Spinal cord (tissue), 10 donors: Measurements from ENCODE around the gene TIE1. TPM values are rescaled to one million over a fixed set of nuclear protein-coding genes. Genes with fewer than 3 reads are reported as not detected.

ENCODE experiments used
- DNase-seq, 6 donors: peaks; one replicate each; pipeline versions ENCODE4 v3.0.0 to v3.0.0-alpha.2; 2013 to 2015; ENCODE audit warnings: low spot score in 6 of 6, low read depth in 4 of 6
- H3K27ac ChIP-seq: one replicate; pipeline ENCODE4 v1.5.1; 2013; ENCODE audit warnings: low read depth, low read length, control low read depth
- H3K27me3 ChIP-seq: one replicate; pipeline ENCODE4 v1.6.1; 2013; ENCODE audit warnings: low read length; ENCODE audit not compliant: control insufficient read depth, insufficient read depth
- H3K36me3 ChIP-seq: one replicate; pipeline ENCODE4 v1.6.1; 2013; ENCODE audit warnings: low read length; ENCODE audit not compliant: control insufficient read depth, insufficient read depth
- H3K4me1 ChIP-seq: one replicate; pipeline ENCODE4 v1.6.1; 2013; ENCODE audit warnings: low read length; ENCODE audit not compliant: control insufficient read depth, insufficient read depth
- H3K4me3 ChIP-seq: one replicate; pipeline ENCODE4 v1.5.1; 2013; ENCODE audit warnings: low read depth, low read length, control low read depth
- H3K9me3 ChIP-seq: one replicate; pipeline ENCODE4 v1.6.1; 2013; ENCODE audit warnings: low read length; ENCODE audit not compliant: control insufficient read depth, insufficient read depth
- WGBS: methylation state at CpG from one replicate; pipeline ENCODE4 v1.1.5; 2013; ENCODE audit warnings: missing lambda C conversion rate; ENCODE audit not compliant: insufficient coverage; 5-methylcytosine and 5-hydroxymethylcytosine counted together
- polyA plus RNA-seq, 2 donors: library from polyadenylated mRNA; unstranded; fragments of 120-200 nt; gene quantifications; one replicate each; pipeline ENCODE4 v1.2.1, GENCODE V29; 2013; ENCODE audit not compliant: insufficient read length in 2 of 2
- total RNA-seq, 2 donors: library from RNA; depleted of rRNA in 1 of 2; stranded (reverse); fragments of 120-200 nt in 1 of 2; fragments of >200 nt in 1 of 2; gene quantifications; one replicate each; pipeline versions ENCODE4 v1.2.3 to v1.2.4, GENCODE V29; 2013 to 2014
- donor health status: healthy.

TIE1 gene
- total and polyA plus RNA-seq, 4 donors: 16.3 to 32.3 (median 26.0) TPM

- WGBS: 83% methylated on average over 4 of the region's 5 CpGs
- Histone ChIP-seq H3K4me3 (no peak overlapping the region), H3K27ac (no peak overlapping the region), H3K4me1 (peaks cover 15% of the 10 kb centered on the region), H3K9me3 (no peaks in the 10 kb centered on the region), H3K36me3 (no peaks in the 10 kb centered on the region), H3K27me3 (peaks cover 4% of the 10 kb centered on the region)
- DNase-seq: no peak
Measured at GRCh38 chr1:43346636-43347035, 45.9 kb downstream of the TIE1 start.

- H3K27ac ChIP-seq: peak overlapping the region; percentile 64
- WGBS: 14% methylated on average over 22 of the region's 22 CpGs
- no peak for DNase-seq
- H3K9me3 ChIP-seq: no peaks in the 10 kb centered on the region
- peaks cover 4% of the 10 kb centered on the region for H3K27me3 ChIP-seq
- H3K4me3 ChIP-seq: peak overlapping the region; percentile 57
- H3K36me3 ChIP-seq: no peaks in the 10 kb centered on the region
- peaks cover 15% of the 10 kb centered on the region for H3K4me1 ChIP-seq
Measured at GRCh38 chr1:43348343-43348808, 47.6 kb downstream of the TIE1 start.

DNA sequence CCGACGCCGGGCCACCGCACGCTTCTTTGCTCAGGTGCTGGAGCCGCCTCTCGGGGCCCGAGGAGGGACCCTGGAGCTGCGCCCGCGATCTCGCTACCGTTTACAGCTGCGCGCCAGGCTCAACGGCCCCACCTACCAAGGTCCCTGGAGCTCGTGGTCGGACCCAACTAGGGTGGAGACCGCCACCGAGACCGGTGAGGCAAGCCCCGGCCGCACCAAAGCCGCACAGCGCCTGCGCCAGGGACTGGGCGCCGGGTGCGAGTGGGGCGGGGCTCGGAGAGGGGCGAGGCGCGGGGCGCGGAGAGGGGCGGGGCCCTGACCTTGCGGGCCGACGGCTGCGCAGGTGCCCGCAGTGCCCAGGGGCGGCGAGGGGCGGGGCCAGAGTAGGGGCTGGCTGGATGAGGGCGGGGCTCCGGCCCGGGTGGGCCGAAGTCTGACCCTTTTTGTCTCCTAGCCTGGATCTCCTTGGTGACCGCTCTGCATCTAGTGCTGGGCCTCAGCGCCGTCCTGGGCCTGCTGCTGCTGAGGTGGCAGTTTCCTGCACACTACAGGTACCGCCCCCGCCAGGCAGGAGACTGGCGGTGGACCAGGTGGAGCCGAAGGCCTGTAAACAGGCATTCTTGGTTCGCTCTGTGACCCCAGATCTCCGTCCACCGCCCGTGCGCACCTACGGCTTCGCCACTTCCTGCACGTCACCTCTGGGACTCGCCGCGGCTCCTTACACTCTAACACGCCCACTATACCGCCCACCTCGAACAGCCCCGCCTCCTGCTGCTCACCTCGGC, 48.2 kb downstream of the TIE1 start:
- peak in 3 of 6 donors; percentile 70 to 95 (median 86) for DNase-seq
- no peaks in the 10 kb centered on the region for H3K36me3 ChIP-seq
- H3K4me3 ChIP-seq: peak overlapping the region; percentile 57
- peaks cover 15% of the 10 kb centered on the region for H3K4me1 ChIP-seq
- H3K9me3 ChIP-seq: no peaks in the 10 kb centered on the region
- H3K27me3 ChIP-seq: peaks cover 4% of the 10 kb centered on the region
- WGBS: 1% methylated on average over 72 of the region's 72 CpGs
- H3K27ac ChIP-seq: peak overlapping the region; percentile 69

DNA sequence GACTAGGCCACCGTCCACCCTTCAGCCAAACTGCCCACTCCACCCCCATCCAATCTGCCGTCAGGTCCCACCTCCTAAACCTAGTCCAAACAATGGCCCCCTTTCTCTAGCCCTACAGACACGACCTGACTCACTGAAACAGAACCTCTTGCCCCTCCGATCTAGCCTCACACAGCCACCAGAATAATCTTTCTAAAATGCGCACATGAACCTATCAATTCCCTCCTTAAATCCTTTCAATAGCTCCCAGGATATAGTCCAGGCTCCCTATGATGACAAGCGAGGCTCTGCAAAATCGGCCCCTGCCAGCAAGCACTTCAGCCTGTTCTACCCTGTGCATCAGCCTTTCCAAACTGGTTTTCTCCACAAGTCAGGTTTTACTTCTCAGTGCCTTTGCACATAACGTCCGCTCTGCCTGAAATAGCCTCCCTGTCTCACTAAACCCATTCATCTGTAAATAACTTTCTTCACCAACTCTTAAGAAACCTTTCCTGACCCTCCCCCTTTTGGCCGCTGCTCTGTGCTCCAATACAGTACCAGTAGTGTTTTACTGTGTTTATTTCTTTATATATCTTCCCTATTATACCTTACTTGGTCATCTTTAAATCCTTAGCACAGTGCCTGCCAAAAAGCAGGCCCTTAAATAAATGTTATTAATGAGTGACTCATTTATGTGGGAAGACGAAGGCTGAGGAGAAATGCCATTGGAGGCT, 49.0 kb downstream of the TIE1 start:
- Histone ChIP-seq H3K9me3 (no peaks in the 10 kb centered on the region), H3K4me3 (peak overlapping the region; percentile 57), H3K36me3 (no peaks in the 10 kb centered on the region), H3K27ac (peak overlapping the region; percentile 69), H3K27me3 (peaks cover 4% of the 10 kb centered on the region), H3K4me1 (peaks cover 15% of the 10 kb centered on the region)
- WGBS: 29% methylated on average over 9 of the region's 11 CpGs
- no peak for DNase-seq

- peaks cover 15% of the 10 kb centered on the region for H3K4me1 ChIP-seq
- no CpG with 5 or more reads among the region's 1 CpG for WGBS
- peaks cover 4% of the 10 kb centered on the region for H3K27me3 ChIP-seq
- peaks cover 2% of the 10 kb centered on the region for H3K36me3 ChIP-seq
- no peaks in the 10 kb centered on the region for H3K9me3 ChIP-seq
- no peak overlapping the region for H3K27ac ChIP-seq
- no peak for DNase-seq
- H3K4me3 ChIP-seq: no peak overlapping the region
Measured at GRCh38 chr1:43350976-43351375, 50.2 kb downstream of the TIE1 start.

DNA sequence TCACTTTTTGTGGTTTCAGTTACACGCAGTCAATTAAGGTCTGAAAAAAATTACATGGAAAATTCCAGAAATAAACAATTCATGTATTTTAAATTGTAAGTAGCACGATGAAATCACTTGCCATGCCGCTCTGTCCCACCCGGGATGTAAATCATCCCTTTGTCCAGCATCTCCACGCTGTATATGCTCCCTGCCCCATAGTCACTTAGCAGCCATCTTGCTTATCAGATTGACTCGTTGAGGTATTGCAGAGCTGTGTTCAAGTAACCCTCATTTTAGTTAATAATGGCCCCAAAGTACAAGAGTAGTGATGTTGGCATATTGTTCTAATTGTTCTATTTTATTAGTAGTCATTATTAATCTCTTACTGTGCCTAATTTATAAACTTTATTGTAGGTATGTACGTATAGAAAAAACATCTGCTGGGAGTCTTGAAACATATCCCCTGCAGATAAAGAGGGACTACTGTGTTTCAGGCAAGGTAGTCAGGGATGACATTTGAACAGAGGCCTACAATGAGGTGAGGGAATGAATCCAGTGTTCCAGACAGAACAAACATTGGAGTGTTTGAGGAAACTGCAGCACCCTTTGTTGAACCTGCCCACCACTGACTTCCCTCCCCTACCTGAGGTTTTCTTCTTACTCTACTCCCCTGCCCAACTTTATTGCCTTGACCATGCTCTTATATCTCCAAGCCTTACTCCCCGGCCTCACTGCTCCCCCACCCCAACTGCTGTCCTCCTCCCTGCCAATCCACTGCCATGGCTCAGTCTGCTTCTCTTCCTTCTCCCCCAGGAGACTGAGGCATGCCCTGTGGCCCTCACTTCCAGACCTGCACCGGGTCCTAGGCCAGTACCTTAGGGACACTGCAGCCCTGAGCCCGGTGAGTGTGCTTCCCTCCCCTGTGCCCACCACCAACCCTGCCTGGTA, 50.9 kb downstream of the TIE1 start:
- DNase-seq: no peak
- Histone ChIP-seq H3K27me3 (peaks cover 4% of the 10 kb centered on the region), H3K27ac (no peak overlapping the region), H3K4me1 (peaks cover 15% of the 10 kb centered on the region), H3K4me3 (no peak overlapping the region), H3K9me3 (no peaks in the 10 kb centered on the region), H3K36me3 (peaks cover 2% of the 10 kb centered on the region)
- WGBS: 79% methylated on average over 3 of the region's 10 CpGs

GRCh38 chr1:43352351-43352705, 51.5 kb downstream of the TIE1 start:
- H3K4me1 ChIP-seq: peaks cover 15% of the 10 kb centered on the region
- DNase-seq: no peak
- H3K36me3 ChIP-seq: peaks cover 2% of the 10 kb centered on the region
- 82% methylated on average over 2 of the region's 2 CpGs for WGBS
- H3K27me3 ChIP-seq: peaks cover 4% of the 10 kb centered on the region
- H3K4me3 ChIP-seq: no peak overlapping the region
- no peak overlapping the region for H3K27ac ChIP-seq
- no peaks in the 10 kb centered on the region for H3K9me3 ChIP-seq

DNA sequence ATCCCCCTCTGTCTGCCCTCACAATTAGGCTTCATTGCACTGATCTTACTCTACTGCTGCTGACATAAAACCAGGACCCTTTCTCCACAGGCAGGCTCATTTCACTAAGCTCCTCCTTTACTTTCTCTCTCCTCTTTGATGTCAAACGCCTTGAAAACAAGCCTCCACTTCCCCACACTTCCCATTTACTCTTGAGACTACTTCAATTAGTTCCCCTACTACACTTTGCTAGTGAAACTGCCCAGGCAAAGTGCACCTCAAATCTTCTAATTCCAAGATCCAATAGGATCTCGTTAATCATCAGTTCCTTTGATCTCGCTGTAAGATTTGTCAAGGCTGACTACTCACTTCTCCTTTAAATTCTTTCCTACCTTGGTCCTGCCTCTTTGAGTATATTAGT, 52.1 kb downstream of the TIE1 start:
- H3K4me1 ChIP-seq: peaks cover 18% of the 10 kb centered on the region
- H3K27ac ChIP-seq: no peak overlapping the region
- no peak for DNase-seq
- 11% methylated on average over 1 of the region's 3 CpGs for WGBS
- peaks cover 2% of the 10 kb centered on the region for H3K36me3 ChIP-seq
- no peak overlapping the region for H3K4me3 ChIP-seq
- H3K9me3 ChIP-seq: no peaks in the 10 kb centered on the region
- peaks cover 4% of the 10 kb centered on the region for H3K27me3 ChIP-seq

DNA sequence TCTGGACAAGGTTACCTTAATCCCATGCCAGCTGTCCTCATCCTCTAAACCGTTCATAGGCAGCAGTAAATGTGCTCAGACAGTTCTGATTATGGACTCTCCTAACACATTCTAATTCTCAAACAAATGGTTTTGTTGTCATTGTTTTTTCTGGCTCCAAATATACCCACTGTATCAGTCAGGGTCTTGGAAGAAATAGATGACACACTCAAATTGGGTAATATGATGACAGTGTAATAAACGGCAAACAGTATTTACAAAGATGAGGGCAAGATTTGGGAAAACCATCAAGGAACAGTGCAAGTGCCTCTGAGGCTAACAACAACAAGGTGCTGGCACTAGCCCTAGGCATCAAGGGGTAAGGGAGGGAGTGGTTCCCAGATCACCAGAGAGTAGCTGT, 53.7 kb downstream of the TIE1 start:
- no peak for DNase-seq
- H3K9me3 ChIP-seq: no peaks in the 10 kb centered on the region
- no peak overlapping the region for H3K27ac ChIP-seq
- H3K36me3 ChIP-seq: peaks cover 2% of the 10 kb centered on the region
- H3K27me3 ChIP-seq: no peaks in the 10 kb centered on the region
- peaks cover 20% of the 10 kb centered on the region for H3K4me1 ChIP-seq
- H3K4me3 ChIP-seq: no peak overlapping the region
- 89% methylated on average over 1 of the region's 2 CpGs for WGBS
